ENCODE results near the gene NLRC3.

GRCh38 chr16:3580686-3581085 is 3.5 kb upstream of the NLRC3 start:
- TF ChIP-seq TAF1 (conservative IDR thresholded peaks at IDR 0.05) = no peak
- TF ChIP-seq GABPA (IDR thresholded peaks at IDR 0.05 in 1 of 2, conservative IDR thresholded peaks at IDR 0.05 in 1 of 2) = no peak
- TF ChIP-seq CTCF (IDR thresholded peaks at IDR 0.05; ENCODE audit: low read depth, low read length, missing input control) = no peak
- no peak for TF ChIP-seq MAX (IDR thresholded peaks at IDR 0.05)
- TF ChIP-seq RAD21 (IDR thresholded peaks at IDR 0.05) = no peak
- no peak for TF ChIP-seq EGR1 (IDR thresholded peaks at IDR 0.05; ENCODE audit: low read depth in 2 of 2)
- no peak for TF ChIP-seq JUND (IDR thresholded peaks at IDR 0.05)
- no peak for TF ChIP-seq REST (IDR thresholded peaks at IDR 0.05)
- TF ChIP-seq YY1 (IDR thresholded peaks at IDR 0.05) = no peak
- no peak for TF ChIP-seq ZBTB33 (IDR thresholded peaks at IDR 0.05)
- TF ChIP-seq NR2F2 (IDR thresholded peaks at IDR 0.05) = no peak
- TF ChIP-seq HNF4A (conservative IDR thresholded peaks at IDR 0.05) = no peak
